Fibroblast of lung (primary cell): ENCODE results near the gene PWWP2B. TPM values are rescaled to one million over a fixed set of nuclear protein-coding genes. Genes with fewer than 3 reads are reported as not detected.

Source experiments
- DNase-seq, 2 donors: peaks; one replicate each; pipeline versions ENCODE4 v3.0.0 to v3.0.0-alpha.2; 2010; ENCODE audit warnings: low read depth in 2 of 2
- H2AFZ ChIP-seq: 2 replicates; pipeline ENCODE4 v1.5.1; 2012; ENCODE audit warnings: low read length, control low read depth, inconsistent platforms
- H3K27ac ChIP-seq: 2 replicates; pipeline ENCODE4 v1.5.1; 2011; ENCODE audit warnings: low read length, control low read depth; ENCODE audit not compliant: insufficient read depth
- H3K27me3 ChIP-seq: 2 replicates; pipeline ENCODE4 v1.5.1; 2011; ENCODE audit warnings: mild to moderate bottlenecking, low read length; ENCODE audit not compliant: control insufficient read depth, insufficient read depth
- H3K36me3 ChIP-seq: 2 replicates; pipeline ENCODE4 v1.5.1; 2011; ENCODE audit warnings: low read length; ENCODE audit not compliant: control insufficient read depth, insufficient read depth
- H3K4me1 ChIP-seq: 2 replicates; pipeline ENCODE4 v1.5.1; 2011; ENCODE audit warnings: low read length; ENCODE audit not compliant: control insufficient read depth, insufficient read depth; ENCODE audit errors: extremely low read depth
- H3K4me2 ChIP-seq: 2 replicates; pipeline ENCODE4 v1.5.1; 2011; ENCODE audit warnings: low read length, control low read depth; ENCODE audit not compliant: insufficient read depth; ENCODE audit errors: extremely low read depth
- H3K4me3 ChIP-seq, 4 experiments: fragments of 200-600 bp in 1 of 4; sonication (generic) in 1 of 4; replicated peaks in 1 of 4; 2 replicates each; pipeline ENCODE4 v1.5.1; 2011 to 2016; ENCODE audit warnings: low read length in 4 of 4, low read depth in 3 of 4, mild to moderate bottlenecking in 3 of 4, control low read depth in 2 of 4, inconsistent platforms in 1 of 4, mixed read lengths in 1 of 4; ENCODE audit not compliant: insufficient read depth in 1 of 4; ENCODE audit errors: control extremely low read depth in 1 of 4
- H3K79me2 ChIP-seq: 2 replicates; pipeline ENCODE4 v1.5.1; 2012; ENCODE audit warnings: mild to moderate bottlenecking, low read length, inconsistent platforms; ENCODE audit not compliant: control insufficient read depth, insufficient read depth
- H3K9ac ChIP-seq: 2 replicates; pipeline ENCODE4 v1.5.1; 2011; ENCODE audit warnings: mild to moderate bottlenecking, low read length, control low read depth; ENCODE audit not compliant: insufficient read depth
- H3K9me3 ChIP-seq: 2 replicates; pipeline ENCODE4 v1.5.1; 2012; ENCODE audit warnings: low read depth, low read length; ENCODE audit not compliant: control insufficient read depth, insufficient read depth
- H4K20me1 ChIP-seq: 2 replicates; pipeline ENCODE4 v1.5.1; 2011; ENCODE audit warnings: low read length; ENCODE audit not compliant: control insufficient read depth, insufficient read depth; ENCODE audit errors: extremely low read depth
- CTCF ChIP-seq, 2 donors: IDR thresholded peaks in 1 of 2; conservative IDR thresholded peaks in 1 of 2; 1 replicate in 1 of 2; 2 replicates in 1 of 2; pipeline ENCODE4 v1.5.1; 2011 to 2012; ENCODE audit warnings: low read length in 2 of 2, control low read depth in 1 of 2, inconsistent platforms in 1 of 2, low read depth in 1 of 2, mild to moderate bottlenecking in 1 of 2
- EZH2 ChIP-seq: IDR thresholded peaks from 2 replicates; pipeline ENCODE4 v1.5.1; 2012; ENCODE audit warnings: low read length, control low read depth, mild to moderate bottlenecking; ENCODE audit errors: missing control alignments
- polyA plus RNA-seq, 2 donors: library from polyadenylated mRNA; depleted of rRNA in 1 of 2; stranded (reverse) in 1 of 2; unstranded in 1 of 2; fragments of >200 nt; gene quantifications; 2 replicates each; pipeline ENCODE4 v1.2.1, GENCODE V29; 2011 to 2012; ENCODE audit warnings: missing spikeins in 1 of 2
- total RNA-seq: library from RNA; depleted of rRNA; stranded (reverse); fragments of >200 nt; gene quantifications from 2 replicates; pipeline ENCODE4 v1.2.1, GENCODE V29; 2014

PWWP2B gene
- total and polyA plus RNA-seq, 2 donors (not counting 1 experiment from before 2014, with no cell fraction given) = 1.5 to 15.9 TPM

DNA sequence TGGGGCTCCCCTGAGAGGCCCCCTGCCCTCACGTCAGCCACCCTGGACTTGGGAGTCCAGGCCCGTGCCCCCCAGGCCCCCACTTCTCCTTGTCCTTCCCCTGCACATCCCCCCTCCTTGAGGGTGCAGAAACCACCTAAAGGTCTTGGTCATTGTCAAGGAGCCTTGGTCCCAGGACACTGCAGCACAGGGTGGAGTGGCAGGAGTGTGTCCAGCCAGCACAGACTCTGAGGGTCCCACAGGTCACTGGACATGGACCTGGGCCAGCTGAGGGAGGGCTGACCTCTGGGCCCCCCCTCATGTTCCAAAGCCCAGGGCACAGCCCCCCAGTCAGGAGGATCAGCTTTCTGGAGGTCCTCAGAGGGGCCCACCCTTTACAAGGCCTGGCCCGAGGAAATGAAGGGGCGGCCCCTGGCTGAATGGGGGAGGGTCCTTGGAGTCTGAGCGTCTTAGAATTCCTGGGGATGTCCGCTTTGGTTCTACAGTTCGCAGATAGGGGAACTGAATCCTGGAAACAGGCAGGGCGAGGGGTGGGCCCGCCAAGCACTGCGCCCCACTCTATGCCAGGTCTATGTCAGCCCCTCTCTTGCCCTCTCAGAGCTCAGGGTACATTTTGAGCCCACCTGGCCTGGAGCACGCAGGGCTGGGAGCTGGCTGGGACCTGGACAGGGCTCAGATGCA is 54.0 kb downstream of the PWWP2B start:
- no peak for DNase-seq
- H3K27ac ChIP-seq = no peak overlapping the region
- no peaks in the 10 kb centered on the region for H3K36me3 ChIP-seq
- H3K4me1 ChIP-seq = no peaks in the 10 kb centered on the region
- H3K27me3 ChIP-seq = no peaks in the 10 kb centered on the region
- no peak overlapping the region for H2AFZ ChIP-seq
- no peak overlapping the region for H3K4me2 ChIP-seq
- no peaks in the 10 kb centered on the region for H3K9me3 ChIP-seq
- no peak overlapping the region for H3K4me3 ChIP-seq
- TF ChIP-seq CTCF (conservative IDR thresholded peaks at IDR 0.05 in 1 of 2, IDR thresholded peaks at IDR 0.05 in 1 of 2; ENCODE audit: low read depth in 1 of 2, low read length in 2 of 2) (no peak), EZH2 (no peak)
- H3K9ac ChIP-seq = no peak overlapping the region
- no peaks in the 10 kb centered on the region for H4K20me1 ChIP-seq
- no peaks in the 10 kb centered on the region for H3K79me2 ChIP-seq

DNA sequence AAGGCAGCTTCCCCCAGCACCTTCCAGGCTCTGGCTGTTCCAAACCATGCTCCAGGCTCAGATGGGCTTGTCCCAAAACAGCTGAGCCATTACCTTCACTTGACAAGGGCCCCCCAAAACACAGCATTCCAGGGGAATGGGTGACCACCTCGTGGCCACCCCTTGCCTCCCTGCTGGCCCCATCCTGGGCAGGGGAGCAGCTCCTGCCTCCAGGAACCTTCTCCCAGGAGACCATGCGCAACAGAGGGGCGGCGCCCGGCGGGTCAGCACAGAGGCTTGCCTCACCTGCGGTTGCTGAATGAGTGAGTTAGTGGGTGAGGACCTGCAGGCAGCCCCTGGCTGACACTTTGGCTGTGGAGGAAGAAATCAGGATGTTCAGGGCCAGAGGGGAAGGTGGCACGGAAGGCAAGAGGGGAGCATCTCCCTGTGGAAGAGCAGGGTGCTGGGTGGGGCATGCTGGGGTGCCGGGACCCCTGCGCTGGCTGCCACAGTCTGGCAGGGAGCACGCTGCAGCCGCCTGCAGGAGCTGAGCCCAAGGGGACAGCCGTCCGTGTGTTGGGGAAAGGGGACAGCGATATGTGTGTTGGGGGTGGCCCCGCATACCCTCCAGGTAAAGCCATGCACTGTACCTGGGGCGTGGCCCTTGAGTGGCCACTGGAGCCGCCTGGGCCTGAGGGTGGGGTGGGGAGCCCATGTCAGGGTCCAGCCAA is 54.7 kb downstream of the PWWP2B start:
- no peaks in the 10 kb centered on the region for H3K27me3 ChIP-seq
- no peak overlapping the region for H3K27ac ChIP-seq
- H3K4me1 ChIP-seq = no peaks in the 10 kb centered on the region
- no peak overlapping the region for H2AFZ ChIP-seq
- H3K79me2 ChIP-seq = no peaks in the 10 kb centered on the region
- H4K20me1 ChIP-seq = no peaks in the 10 kb centered on the region
- no peaks in the 10 kb centered on the region for H3K9me3 ChIP-seq
- no peak overlapping the region for H3K4me2 ChIP-seq
- DNase-seq = no peak
- TF ChIP-seq CTCF (conservative IDR thresholded peaks at IDR 0.05 in 1 of 2, IDR thresholded peaks at IDR 0.05 in 1 of 2; ENCODE audit: low read depth in 1 of 2, low read length in 2 of 2) (no peak), EZH2 (no peak)
- H3K9ac ChIP-seq = no peak overlapping the region
- H3K4me3 ChIP-seq = no peak overlapping the region
- no peaks in the 10 kb centered on the region for H3K36me3 ChIP-seq

DNA sequence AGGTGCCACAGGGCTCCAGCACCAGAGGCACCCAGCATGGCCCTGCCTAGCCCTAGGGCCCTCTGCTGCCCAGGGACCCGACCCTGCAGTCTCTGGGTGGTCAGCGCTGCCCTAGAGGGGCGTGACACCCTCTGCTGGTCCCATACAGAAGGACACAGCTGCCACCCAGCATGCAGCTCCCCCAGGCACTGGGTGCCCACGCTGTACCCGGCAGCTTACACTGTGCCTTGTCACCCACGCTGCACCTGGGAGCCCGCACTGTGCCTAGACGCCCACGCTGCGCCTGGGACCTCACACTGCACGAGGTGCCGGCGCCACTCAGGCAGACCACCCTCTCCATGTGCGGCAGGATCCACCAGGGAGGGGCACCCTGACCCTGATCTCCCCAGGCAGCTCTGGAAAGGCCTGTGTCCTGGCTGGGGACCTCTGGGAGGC is 55.2 kb downstream of the PWWP2B start:
- no peaks in the 10 kb centered on the region for H3K27me3 ChIP-seq
- no peak overlapping the region for H3K27ac ChIP-seq
- TF ChIP-seq CTCF (conservative IDR thresholded peaks at IDR 0.05 in 1 of 2, IDR thresholded peaks at IDR 0.05 in 1 of 2; ENCODE audit: low read depth in 1 of 2, low read length in 2 of 2) (no peak), EZH2 (no peak)
- no peaks in the 10 kb centered on the region for H4K20me1 ChIP-seq
- H3K9me3 ChIP-seq = no peaks in the 10 kb centered on the region
- no peaks in the 10 kb centered on the region for H3K79me2 ChIP-seq
- H3K4me2 ChIP-seq = no peak overlapping the region
- no peak overlapping the region for H3K4me3 ChIP-seq
- H3K4me1 ChIP-seq = no peaks in the 10 kb centered on the region
- H2AFZ ChIP-seq = no peak overlapping the region
- H3K9ac ChIP-seq = no peak overlapping the region
- H3K36me3 ChIP-seq = no peaks in the 10 kb centered on the region
- DNase-seq = no peak
